ENCODE data around the gene GRID1.

- TF ChIP-seq CTCF (IDR thresholded peaks at IDR 0.05) (no peak), POLR2A (IDR thresholded peaks at IDR 0.05) (no peak), POLR2AphosphoS5 (IDR thresholded peaks at IDR 0.05) (no peak)
Observed at GRCh38 chr10:86027346-86027745, 339.2 kb downstream of the GRID1 start.
